AG09319 (cell line): Measurements from ENCODE around the gene ABCG1.
A peak's percentile ranks its signal among the peaks of the same experiment; 100 is the strongest.

Source experiments
- DNase-seq: peaks from one replicate; pipeline ENCODE4 v3.0.0-alpha.2; 2010; ENCODE audit warnings: low read depth; ENCODE audit errors: extremely low read depth
- CTCF ChIP-seq: IDR thresholded peaks from 2 replicates; pipeline ENCODE4 v1.5.1; 2011; ENCODE audit warnings: low read depth, mild to moderate bottlenecking, inconsistent platforms, low read length, moderate library complexity

Gene ABCG1

GRCh38 chr21:42223826-42224575 lies 5.1 kb downstream of the ABCG1 start:
- no peak for TF ChIP-seq CTCF
- DNase-seq, result no peak

- no peak for DNase-seq
- TF ChIP-seq CTCF, result no peak
Observed at GRCh38 chr21:42225042-42225441, 6.1 kb downstream of the ABCG1 start.

GRCh38 chr21:42225571-42226155 lies 6.7 kb downstream of the ABCG1 start:
- TF ChIP-seq CTCF, result no peak
- no peak for DNase-seq

- no peak for DNase-seq
- TF ChIP-seq CTCF, result no peak
Observed at GRCh38 chr21:42226626-42227025, 7.7 kb downstream of the ABCG1 start.

- DNase-seq, result peak; percentile 5
- TF ChIP-seq CTCF, result no peak
Observed at GRCh38 chr21:42227909-42228708, 9.2 kb downstream of the ABCG1 start.

- TF ChIP-seq CTCF, result no peak
- DNase-seq, result no peak
Observed at GRCh38 chr21:42228709-42229220, 9.8 kb downstream of the ABCG1 start.

- no peak for TF ChIP-seq CTCF
- no peak for DNase-seq
Observed at GRCh38 chr21:42229676-42230075, 10.7 kb downstream of the ABCG1 start.
